H9 (cell line): Measurements from ENCODE around the gene ATP8A2. TPM values are rescaled to one million over a fixed set of nuclear protein-coding genes. Genes with fewer than 3 reads are reported as not detected.
A peak's percentile ranks its signal among the peaks of the same experiment; 100 is the strongest.

Experiments used
- DNase-seq: peaks from one replicate; pipeline ENCODE4 v3.0.0-alpha.2; 2017
- H2AFZ ChIP-seq: one replicate; pipeline ENCODE4 v1.6.1; 2013; ENCODE audit warnings: mild to moderate bottlenecking, low read length, control low read depth, moderate library complexity
- H2AK5ac ChIP-seq: 2 replicates; pipeline ENCODE4 v1.6.1; 2013; ENCODE audit warnings: low read length, control low read depth, mixed read lengths; ENCODE audit not compliant: insufficient read length
- H2BK120ac ChIP-seq: one replicate; pipeline ENCODE4 v1.6.1; 2013; ENCODE audit warnings: low read depth, mild to moderate bottlenecking, low read length, control low read depth, inconsistent platforms; ENCODE audit not compliant: poor library complexity, severe bottlenecking
- H2BK12ac ChIP-seq: 2 replicates; pipeline ENCODE4 v1.6.1; 2013; ENCODE audit warnings: low read length, control low read depth, mixed read lengths, low read depth; ENCODE audit not compliant: insufficient read length
- H2BK15ac ChIP-seq: 2 replicates; pipeline ENCODE4 v1.6.1; 2013; ENCODE audit warnings: low read depth, low read length, control low read depth
- H2BK20ac ChIP-seq: one replicate; pipeline ENCODE4 v1.6.1; 2013; ENCODE audit warnings: low read depth, mild to moderate bottlenecking, low read length, control low read depth, inconsistent platforms; ENCODE audit not compliant: poor library complexity, severe bottlenecking
- H2BK5ac ChIP-seq: 2 replicates; pipeline ENCODE4 v1.6.1; 2013; ENCODE audit warnings: low read length, control low read depth, mixed read lengths; ENCODE audit not compliant: insufficient read length
- H3K14ac ChIP-seq: 2 replicates; pipeline ENCODE4 v1.6.1; 2013; ENCODE audit warnings: low read length, control low read depth; ENCODE audit not compliant: insufficient read depth
- H3K18ac ChIP-seq: 2 replicates; pipeline ENCODE4 v1.6.1; 2013; ENCODE audit warnings: low read depth, mild to moderate bottlenecking, mixed read lengths, low read length, control low read depth; ENCODE audit not compliant: insufficient read length
- H3K23ac ChIP-seq: 2 replicates; pipeline ENCODE4 v1.6.1; 2013; ENCODE audit warnings: low read length, control low read depth, mixed read lengths, low read depth; ENCODE audit not compliant: insufficient read length
- H3K23me2 ChIP-seq: 2 replicates; pipeline ENCODE4 v1.6.1; 2013; ENCODE audit warnings: low read depth, mild to moderate bottlenecking, mixed read lengths, low read length, control low read depth; ENCODE audit not compliant: insufficient read length, poor library complexity, severe bottlenecking
- H3K27ac ChIP-seq: 2 replicates; pipeline ENCODE4 v1.5.1; 2013; ENCODE audit warnings: low read length, control low read depth, mixed read lengths, low read depth; ENCODE audit not compliant: insufficient read length
- H3K27me3 ChIP-seq: 2 replicates; pipeline ENCODE4 v1.6.1; 2013; ENCODE audit warnings: low read length, control low read depth, inconsistent platforms; ENCODE audit not compliant: insufficient read depth
- H3K4ac ChIP-seq: 2 replicates; pipeline ENCODE4 v1.6.1; 2013; ENCODE audit warnings: low read depth, mild to moderate bottlenecking, control low read depth, inconsistent platforms, low read length, moderate library complexity
- H3K4me1 ChIP-seq: 2 replicates; pipeline ENCODE4 v1.6.1; 2013; ENCODE audit warnings: low read length, control low read depth, inconsistent platforms; ENCODE audit not compliant: insufficient read depth
- H3K4me2 ChIP-seq: 2 replicates; pipeline ENCODE4 v1.6.1; 2013; ENCODE audit warnings: low read length, control low read depth, mixed read lengths; ENCODE audit not compliant: insufficient read length, insufficient read depth
- H3K56ac ChIP-seq: 2 replicates; pipeline ENCODE4 v1.6.1; 2013; ENCODE audit warnings: low read depth, mild to moderate bottlenecking, mixed read lengths, low read length, control low read depth; ENCODE audit not compliant: insufficient read length
- H3K79me1 ChIP-seq: 2 replicates; pipeline ENCODE4 v1.6.1; 2013; ENCODE audit warnings: low read depth, mild to moderate bottlenecking, moderate library complexity, low read length, control low read depth, inconsistent platforms; ENCODE audit not compliant: insufficient read depth, poor library complexity, severe bottlenecking
- H3K79me2 ChIP-seq: 2 replicates; pipeline ENCODE4 v1.6.1; 2013; ENCODE audit warnings: low read length, control low read depth, inconsistent platforms; ENCODE audit not compliant: insufficient read depth
- H3K9ac ChIP-seq: 2 replicates; pipeline ENCODE4 v1.6.1; 2013; ENCODE audit warnings: low read length, control low read depth, mixed read lengths; ENCODE audit not compliant: insufficient read length; ENCODE audit errors: extremely low read depth
- H3K9me3 ChIP-seq: one replicate; pipeline ENCODE4 v1.6.1; 2013; ENCODE audit warnings: low read depth, low read length, inconsistent platforms; ENCODE audit not compliant: control insufficient read depth
- H3T11ph ChIP-seq: one replicate; pipeline ENCODE4 v1.6.1; 2013; ENCODE audit warnings: mild to moderate bottlenecking, low read length, control low read depth, inconsistent platforms
- H4K20me1 ChIP-seq: one replicate; pipeline ENCODE4 v1.6.1; 2013; ENCODE audit not compliant: control insufficient read depth, insufficient read length, insufficient read depth
- H4K5ac ChIP-seq: 2 replicates; pipeline ENCODE4 v1.6.1; 2013; ENCODE audit warnings: low read depth, mild to moderate bottlenecking, mixed read lengths, low read length, control low read depth; ENCODE audit not compliant: insufficient read length
- H4K8ac ChIP-seq: replicated peaks from 2 replicates; pipeline ENCODE4 v1.6.1; 2013; ENCODE audit warnings: low read length, control low read depth, mixed read lengths, low read depth; ENCODE audit not compliant: insufficient read length
- H4K91ac ChIP-seq: 2 replicates; pipeline ENCODE4 v1.6.1; 2013; ENCODE audit warnings: low read depth, mild to moderate bottlenecking, moderate library complexity, mixed read lengths, low read length, control low read depth; ENCODE audit not compliant: insufficient read length
- H3K27ac Mint-ChIP-seq, 3 experiments: 2 replicates in 2 of 3; 3 replicates in 1 of 3; pipeline ENCODE4 v1.8.0; 2020 to 2021; ENCODE audit warnings: mixed read lengths in 3 of 3, mild to moderate bottlenecking in 1 of 3, moderate library complexity in 1 of 3
- H3K27me3 Mint-ChIP-seq: 2 replicates; pipeline ENCODE4 v1.8.0; 2021; ENCODE audit warnings: low read depth, mild to moderate bottlenecking, moderate library complexity, mixed read lengths
- H3K36me3 Mint-ChIP-seq, 3 experiments: 2 replicates in 2 of 3; 3 replicates in 1 of 3; pipeline ENCODE4 v1.8.0; 2020 to 2021; ENCODE audit warnings: low read depth in 3 of 3, mixed read lengths in 3 of 3; ENCODE audit not compliant: insufficient read depth in 1 of 3
- H3K4me1 Mint-ChIP-seq, 2 experiments: 2 replicates each; pipeline ENCODE4 v1.8.0; 2020; ENCODE audit warnings: mixed read lengths in 2 of 2
- H3K4me3 Mint-ChIP-seq, 2 experiments: 2 replicates in 1 of 2; 3 replicates in 1 of 2; pipeline ENCODE4 v1.8.0; 2020 to 2021; ENCODE audit warnings: mild to moderate bottlenecking in 2 of 2, mixed read lengths in 2 of 2, moderate library complexity in 1 of 2
- H3K9me3 Mint-ChIP-seq, 2 experiments: 2 replicates in 1 of 2; 3 replicates in 1 of 2; pipeline ENCODE4 v1.8.0; 2020; ENCODE audit warnings: mild to moderate bottlenecking in 2 of 2, mixed read lengths in 2 of 2, moderate library complexity in 1 of 2
- WGBS: extraction: QIAGEN DNeasy Blood & Tissue Kit; methylation state at CpG from one replicate; pipeline ENCODE4 v1.1.7; 2013; ENCODE audit warnings: missing lambda C conversion rate, low lambda C conversion rate, mixed read lengths; ENCODE audit not compliant: insufficient read length; ENCODE audit errors: extremely low coverage; 5-methylcytosine and 5-hydroxymethylcytosine counted together
- total RNA-seq: library from RNA; stranded (reverse); gene quantifications from 2 replicates; pipeline ENCODE4 v1.2.1, GENCODE V29; 2021
- TF ChIP-seq, protein P1 (sequence below): fragments of 200-600 bp; sonication (generic); conservative IDR thresholded peaks from 3 replicates; pipeline ENCODE4 v1.8.0; 2021; ENCODE audit warnings: antibody characterized with exemption, mild to moderate bottlenecking

ATP8A2 gene
- total RNA-seq, 1 experiment from 2014 or later, result 18.2 TPM

GRCh38 chr13:25862156-25862555 is 490.4 kb downstream of the ATP8A2 start:
- TF ChIP-seq, protein P1, sequence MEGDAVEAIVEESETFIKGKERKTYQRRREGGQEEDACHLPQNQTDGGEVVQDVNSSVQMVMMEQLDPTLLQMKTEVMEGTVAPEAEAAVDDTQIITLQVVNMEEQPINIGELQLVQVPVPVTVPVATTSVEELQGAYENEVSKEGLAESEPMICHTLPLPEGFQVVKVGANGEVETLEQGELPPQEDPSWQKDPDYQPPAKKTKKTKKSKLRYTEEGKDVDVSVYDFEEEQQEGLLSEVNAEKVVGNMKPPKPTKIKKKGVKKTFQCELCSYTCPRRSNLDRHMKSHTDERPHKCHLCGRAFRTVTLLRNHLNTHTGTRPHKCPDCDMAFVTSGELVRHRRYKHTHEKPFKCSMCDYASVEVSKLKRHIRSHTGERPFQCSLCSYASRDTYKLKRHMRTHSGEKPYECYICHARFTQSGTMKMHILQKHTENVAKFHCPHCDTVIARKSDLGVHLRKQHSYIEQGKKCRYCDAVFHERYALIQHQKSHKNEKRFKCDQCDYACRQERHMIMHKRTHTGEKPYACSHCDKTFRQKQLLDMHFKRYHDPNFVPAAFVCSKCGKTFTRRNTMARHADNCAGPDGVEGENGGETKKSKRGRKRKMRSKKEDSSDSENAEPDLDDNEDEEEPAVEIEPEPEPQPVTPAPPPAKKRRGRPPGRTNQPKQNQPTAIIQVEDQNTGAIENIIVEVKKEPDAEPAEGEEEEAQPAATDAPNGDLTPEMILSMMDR, result no peak
- no CpG with 5 or more reads among the region's 4 CpGs for WGBS
- Histone ChIP-seq H3K27ac (no peak overlapping the region), H2BK15ac (no peak overlapping the region), H3K56ac (no peak overlapping the region), H3K4me2 (no peak overlapping the region), H3K18ac (no peak overlapping the region), H2BK12ac (no peak overlapping the region), H3K9ac (no peak overlapping the region), H4K20me1 (no peaks in the 10 kb centered on the region), H3K23ac (no peak overlapping the region), H3K23me2 (no peaks in the 10 kb centered on the region), H3K9me3 (no peaks in the 10 kb centered on the region), H2AK5ac (no peak overlapping the region), H3K4me1 (no peaks in the 10 kb centered on the region), H3K4ac (no peak overlapping the region), H3K14ac (no peak overlapping the region), H3T11ph (no peak overlapping the region), H2AFZ (no peak overlapping the region), H3K79me1 (no peaks in the 10 kb centered on the region), H2BK120ac (no peak overlapping the region), H4K8ac (no peak overlapping the region), H2BK5ac (no peak overlapping the region), H3K27me3 (no peaks in the 10 kb centered on the region), H3K79me2 (no peaks in the 10 kb centered on the region), H2BK20ac (no peak overlapping the region), H4K5ac (no peak overlapping the region), H4K91ac (no peak overlapping the region)
- no peak overlapping the region for H3K4me3 Mint-ChIP-seq
- peak overlapping the region in 1 of 3 experiments; percentile 54; a peak in 1 of 7 replicates for H3K27ac Mint-ChIP-seq
- peaks cover 0 to 2% (median 0%) of the 10 kb centered on the region in 3 experiments; a peak in 3 of 7 replicates for H3K36me3 Mint-ChIP-seq
- no peaks in the 10 kb centered on the region for H3K27me3 Mint-ChIP-seq
- no peak for DNase-seq
- H3K4me1 Mint-ChIP-seq, result peaks cover 0 to 4% of the 10 kb centered on the region in 2 experiments; a peak in 3 of 4 replicates
- H3K9me3 Mint-ChIP-seq, result no peaks in the 10 kb centered on the region
